ENCODE results near the gene GNB1.
A peak's percentile ranks its signal among the peaks of the same experiment; 100 is the strongest.

GNB1 gene

GRCh38 chr1:1825217-1825616 is 65.7 kb downstream of the GNB1 start:
- DNase-seq (ENCODE audit: low spot score): no peak

DNA sequence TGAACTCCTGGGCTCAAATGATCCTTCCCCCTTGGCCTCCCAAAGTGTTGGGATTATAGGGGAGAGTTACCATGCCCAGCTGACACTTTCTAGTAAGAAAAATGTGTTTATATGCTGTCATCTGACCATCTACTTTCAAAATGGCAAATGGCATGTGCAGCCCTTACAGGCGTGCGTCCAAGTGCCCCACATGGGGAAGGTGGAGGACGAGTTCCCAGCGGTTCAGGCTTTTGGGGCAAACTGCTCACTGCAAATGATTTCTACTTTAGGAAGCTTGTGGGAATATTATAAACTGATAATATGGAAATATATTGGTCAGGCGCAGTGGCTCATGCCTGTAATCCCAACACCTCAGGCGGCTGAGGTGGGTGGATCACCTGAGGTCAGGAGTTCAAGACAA is 71.1 kb downstream of the GNB1 start:
- DNase-seq (ENCODE audit: low spot score): no peak

DNA sequence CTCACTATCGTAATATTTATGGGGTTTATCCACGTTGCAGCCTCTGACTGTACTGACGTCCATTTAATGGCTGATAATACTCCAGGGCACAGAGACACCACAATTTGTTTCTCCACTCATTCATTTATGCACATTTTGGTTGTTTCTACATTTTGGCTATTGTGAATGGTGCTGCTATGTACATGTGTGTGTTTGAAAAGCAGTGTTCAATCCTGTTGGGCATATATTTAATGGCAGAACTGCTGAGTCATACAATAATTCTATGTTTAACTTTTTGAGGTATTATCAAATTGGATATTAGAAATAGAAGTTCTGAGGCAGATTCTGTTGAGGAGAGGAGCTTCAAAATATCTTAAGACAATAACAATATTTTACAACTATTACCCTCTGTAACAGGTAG is 73.7 kb downstream of the GNB1 start:
- no peak for DNase-seq (ENCODE audit: low spot score)

- DNase-seq (ENCODE audit: low spot score): no peak
Observed at GRCh38 chr1:1815606-1816281, 75.1 kb downstream of the GNB1 start.

GRCh38 chr1:1809489-1809888 is 81.4 kb downstream of the GNB1 start:
- no peak for DNase-seq (ENCODE audit: low spot score)

DNA sequence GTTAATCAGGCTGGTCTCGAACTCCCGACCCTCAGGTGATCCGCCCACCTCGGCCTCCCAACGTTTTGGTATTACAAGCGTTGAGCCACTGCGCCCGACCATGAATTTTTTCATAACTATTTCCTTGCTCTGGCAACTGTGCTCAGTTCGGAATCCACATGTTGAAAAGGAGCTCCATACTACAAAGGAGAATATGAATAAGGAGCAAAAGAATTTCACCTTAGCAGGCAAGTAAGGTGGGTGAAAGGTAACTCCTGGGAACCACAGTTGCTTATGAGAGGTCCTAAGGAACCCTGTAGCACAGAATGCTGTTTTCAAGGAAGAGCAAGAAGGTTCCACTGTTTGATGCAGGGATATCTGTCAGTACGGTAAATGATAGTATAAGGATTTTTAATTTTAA is 82.7 kb downstream of the GNB1 start:
- DNase-seq (ENCODE audit: low spot score): no peak

GRCh38 chr1:1806890-1807289 is 84.0 kb downstream of the GNB1 start:
- DNase-seq (ENCODE audit: low spot score): peak; percentile 65

GRCh38 chr1:1804301-1804700 is 86.6 kb downstream of the GNB1 start:
- no peak for DNase-seq (ENCODE audit: low spot score)

DNA sequence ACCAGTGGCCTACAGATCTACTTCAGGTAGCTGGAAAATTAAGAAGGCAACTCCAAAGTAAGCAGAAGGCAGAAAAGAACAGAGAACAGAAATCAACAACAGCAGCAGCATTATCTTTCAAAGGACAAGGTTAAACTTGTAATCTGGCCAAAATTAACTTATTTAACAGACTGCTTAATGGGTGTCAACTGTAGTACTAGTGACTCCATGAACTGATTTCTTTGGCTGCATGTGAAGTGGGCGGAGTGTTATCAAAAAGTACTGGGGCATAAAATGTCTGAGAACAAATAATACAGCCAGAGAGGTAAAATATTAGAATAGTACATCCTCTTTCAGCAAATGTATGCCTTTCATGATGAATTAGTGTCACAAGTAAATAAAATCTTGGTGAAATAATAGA is 88.0 kb downstream of the GNB1 start:
- DNase-seq (ENCODE audit: low spot score): no peak

- DNase-seq (ENCODE audit: low spot score): peak; percentile 7
Observed at GRCh38 chr1:1799716-1800115, 91.2 kb downstream of the GNB1 start.

DNA sequence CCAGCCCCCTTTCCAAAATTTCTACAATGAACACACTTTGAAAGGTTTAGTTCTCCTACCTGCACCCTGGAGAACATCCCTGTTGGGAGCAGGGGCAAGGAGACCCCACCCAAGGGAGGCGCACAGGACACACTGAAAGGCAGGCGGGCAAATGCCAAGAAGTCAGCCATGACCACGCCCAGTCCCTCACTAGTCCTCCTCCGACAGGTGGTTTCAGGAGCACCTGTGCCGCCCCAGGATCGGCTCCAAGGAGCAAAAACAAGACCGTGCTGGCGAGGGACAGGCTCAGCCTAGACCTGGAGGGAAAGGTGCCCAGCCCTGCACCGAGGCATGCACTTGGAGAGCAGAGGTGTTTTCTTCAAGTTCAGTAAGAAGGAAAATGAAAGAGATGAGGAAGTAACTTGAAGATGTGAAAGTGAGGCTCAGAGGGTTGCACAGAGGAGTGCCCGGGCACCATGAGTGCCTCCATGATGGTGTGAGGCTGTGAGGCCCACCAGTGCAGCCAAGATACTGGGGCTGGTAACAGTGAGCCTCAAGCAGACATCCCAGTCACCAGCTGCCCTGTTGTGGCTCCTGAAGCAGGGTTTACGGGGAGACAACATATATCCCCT is 93.1 kb downstream of the GNB1 start:
- DNase-seq (ENCODE audit: low spot score): peak; percentile 7

DNA sequence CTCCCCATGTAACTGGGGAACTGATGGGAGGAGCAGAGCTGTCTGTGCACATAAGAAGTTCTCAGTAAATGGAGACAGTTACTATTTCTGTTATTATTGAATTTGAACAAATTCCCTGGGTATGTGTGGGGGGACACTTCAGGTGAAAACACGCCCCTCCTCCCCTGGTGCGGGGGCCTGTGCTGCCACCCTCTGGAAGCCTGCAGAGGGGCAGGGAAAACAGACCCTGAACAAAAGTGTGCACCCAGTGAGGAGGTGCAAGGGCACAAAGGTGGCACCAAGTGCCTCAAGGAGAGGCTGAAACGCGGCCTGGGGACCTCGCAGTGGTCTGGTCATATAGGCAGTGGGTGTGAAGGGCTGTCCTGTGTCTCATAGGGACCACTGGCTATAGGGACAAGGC is 94.4 kb downstream of the GNB1 start:
- peak; percentile 16 for DNase-seq (ENCODE audit: low spot score)

DNA sequence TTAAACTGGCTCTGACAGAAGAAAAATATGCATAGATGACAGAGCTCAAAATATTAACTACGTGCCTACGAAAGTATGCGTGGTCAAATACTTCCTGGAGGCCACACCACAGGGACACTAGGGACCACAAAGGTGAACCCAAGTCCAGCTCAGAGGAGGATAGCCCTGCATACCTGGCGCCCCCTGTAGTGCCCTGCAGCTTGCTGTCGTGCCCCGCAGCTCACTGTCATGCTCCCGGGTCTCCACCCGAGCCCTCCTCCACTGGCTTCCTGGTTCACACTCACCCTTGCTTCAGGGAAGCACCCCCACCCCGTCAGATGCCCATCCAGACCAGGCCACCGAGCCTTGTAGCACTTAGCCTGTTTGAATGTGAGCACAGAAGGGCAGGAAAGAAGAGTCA is 95.9 kb downstream of the GNB1 start:
- DNase-seq (ENCODE audit: low spot score): peak; percentile 6

DNA sequence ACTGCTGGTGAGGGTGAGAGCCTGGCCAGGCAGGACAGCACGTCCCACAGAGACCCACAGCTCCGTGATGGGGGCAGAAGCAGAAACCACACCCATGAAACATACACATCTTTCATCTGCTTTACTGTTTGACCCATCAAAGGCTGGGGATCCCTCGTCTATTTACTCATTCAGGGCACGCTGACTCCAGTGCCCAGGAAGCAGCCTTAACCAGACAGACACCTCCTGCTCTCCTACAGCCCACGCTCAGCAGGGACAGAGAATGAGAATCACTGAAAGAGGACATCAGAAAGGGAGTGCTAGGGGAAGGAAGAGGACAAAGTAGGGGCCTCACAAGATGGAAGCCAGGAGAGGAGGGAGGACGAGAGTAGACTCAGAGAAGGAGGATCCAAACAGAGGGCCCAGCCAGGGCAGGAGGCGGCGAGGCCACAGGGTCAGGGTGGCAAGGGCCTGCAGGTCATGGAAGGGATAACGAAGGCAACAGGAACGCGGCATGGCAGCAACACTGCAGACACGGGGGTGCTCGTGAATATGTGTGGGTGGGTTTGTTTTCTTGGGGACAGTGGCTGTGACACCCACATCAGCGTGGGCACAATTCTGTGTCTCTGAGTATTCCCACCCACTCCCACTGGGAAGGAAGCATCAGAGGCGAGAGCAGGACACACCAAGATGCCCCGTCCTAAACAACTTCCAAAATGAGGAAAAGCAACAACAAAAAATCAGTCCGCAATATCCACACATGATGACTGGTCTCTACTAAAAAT is 97.2 kb downstream of the GNB1 start:
- peak; percentile 1 for DNase-seq (ENCODE audit: low spot score)

GRCh38 chr1:1788646-1789431 is 102.0 kb downstream of the GNB1 start:
- DNase-seq (ENCODE audit: low spot score): peak; percentile 38

- peak; percentile 8 for DNase-seq (ENCODE audit: low spot score)
Observed at GRCh38 chr1:1788136-1788535, 102.8 kb downstream of the GNB1 start.

- DNase-seq (ENCODE audit: low spot score): peak; percentile 2
Observed at GRCh38 chr1:1786836-1787605, 103.9 kb downstream of the GNB1 start.

- no peak for DNase-seq (ENCODE audit: low spot score)
Observed at GRCh38 chr1:1785666-1786065, 105.2 kb downstream of the GNB1 start.

- DNase-seq (ENCODE audit: low spot score): no peak
Observed at GRCh38 chr1:1784933-1785332, 106.0 kb downstream of the GNB1 start.

GRCh38 chr1:1783320-1783719 is 107.6 kb downstream of the GNB1 start:
- no peak for DNase-seq (ENCODE audit: low spot score)

GRCh38 chr1:1782399-1783221 is 108.3 kb downstream of the GNB1 start:
- DNase-seq (ENCODE audit: low spot score): peak; percentile 76
